Right renal cortex interstitium (tissue), 3 donors: ENCODE results near the gene BCAS1. TPM values are rescaled to one million over a fixed set of nuclear protein-coding genes. Genes with fewer than 3 reads are reported as not detected.

ENCODE experiments used
- DNase-seq, 3 donors: peaks; one replicate each; pipeline ENCODE4 v3.0.0-alpha.2; 2013; ENCODE audit warnings: low read depth in 3 of 3, low spot score in 2 of 3
- polyA plus RNA-seq, 3 donors: library from polyadenylated mRNA; unstranded; fragments of 120-200 nt; gene quantifications; one replicate each; pipeline ENCODE4 v1.2.1, GENCODE V29; 2013; ENCODE audit not compliant: insufficient read length in 3 of 3

Gene BCAS1
- polyA plus RNA-seq, 3 donors: 2.1 to 3.3 (median 3.3) TPM

DNA sequence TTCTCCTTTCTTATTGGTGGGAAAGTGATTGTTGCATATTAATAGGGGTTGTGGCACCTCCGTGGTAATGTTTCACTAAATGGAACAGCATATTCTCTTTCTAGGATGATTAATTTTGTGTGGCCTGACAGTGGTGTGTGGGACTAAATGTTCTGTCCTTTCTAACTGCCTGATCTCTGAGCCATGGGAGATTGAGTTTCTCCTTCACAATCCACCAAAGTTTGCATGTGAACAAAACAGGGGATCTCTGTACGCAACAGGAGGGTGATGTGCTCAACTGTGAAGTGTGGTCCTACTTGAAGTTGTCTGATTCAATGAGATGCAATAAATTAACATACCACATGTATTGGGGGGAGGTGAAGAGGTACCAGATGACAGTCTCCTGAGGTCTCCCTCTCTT is 19.3 kb downstream of the BCAS1 start:
- no peak for DNase-seq

DNA sequence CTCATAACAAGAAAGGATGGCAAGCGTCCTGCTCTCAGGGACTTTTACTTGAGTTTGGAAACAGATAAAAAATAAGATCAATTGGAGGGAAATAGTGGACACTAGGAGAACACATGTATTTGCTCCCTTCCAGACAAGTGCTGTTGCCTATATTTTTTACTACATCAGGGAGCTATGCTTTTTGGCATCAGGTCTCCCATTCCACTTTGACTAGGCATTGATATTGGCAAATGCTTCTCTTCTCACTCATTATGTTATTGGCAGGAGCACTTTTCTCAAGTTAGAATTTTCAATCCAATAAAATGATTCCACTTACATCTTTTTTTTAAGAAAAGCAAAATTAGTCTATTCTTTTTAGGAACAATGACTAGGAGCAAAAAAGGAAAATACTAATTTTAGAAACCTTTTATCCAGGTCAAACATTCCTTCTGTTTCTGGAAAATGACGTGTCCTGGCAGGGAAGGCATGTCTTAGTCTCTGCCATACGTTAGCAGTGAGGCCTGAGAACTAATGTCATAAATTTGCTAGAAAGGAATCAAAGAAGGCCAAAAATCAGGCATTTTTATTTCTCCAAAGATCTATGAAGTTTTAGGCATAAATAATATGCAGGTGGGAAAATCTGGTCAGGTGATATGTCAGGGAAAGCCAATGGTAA is 21.4 kb downstream of the BCAS1 start:
- no peak for DNase-seq

DNA sequence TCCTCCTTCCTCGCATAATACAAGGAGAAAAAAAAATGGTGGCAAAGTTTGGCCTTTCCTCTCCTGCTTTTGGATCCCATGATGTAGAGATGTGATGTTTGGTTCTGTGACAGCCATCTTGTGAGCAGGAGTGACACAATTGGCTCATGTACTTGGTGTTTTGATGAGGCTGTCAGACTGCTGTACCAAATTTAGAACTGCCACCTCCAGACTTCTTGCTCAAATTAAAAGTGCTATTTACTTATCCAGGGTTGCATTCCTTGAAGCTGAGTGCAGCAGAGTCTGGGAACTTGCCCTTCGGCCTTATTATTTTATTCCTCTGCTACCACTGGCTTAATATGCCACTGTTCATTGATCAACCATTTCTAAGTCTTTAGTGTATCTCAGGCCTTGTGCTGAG is 21.9 kb downstream of the BCAS1 start:
- no peak for DNase-seq

DNA sequence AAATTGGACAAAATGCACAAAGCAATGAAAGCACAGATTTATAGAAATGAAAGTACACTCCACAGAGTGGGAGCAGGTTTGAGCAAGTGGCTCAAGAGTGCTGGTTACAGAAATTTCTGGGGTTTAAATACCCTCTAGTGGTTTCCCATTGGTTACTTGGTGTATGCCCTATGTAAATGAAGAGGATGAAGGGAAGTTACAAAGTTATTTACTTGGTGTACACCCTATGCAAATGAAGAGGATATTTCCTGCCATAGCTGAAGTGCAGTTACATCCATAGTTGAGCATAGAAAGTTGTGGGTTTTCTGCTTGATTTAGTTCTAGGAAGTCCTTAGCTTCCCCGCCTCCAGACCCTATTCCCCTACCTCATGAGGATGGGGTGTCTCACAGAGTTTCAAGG is 22.7 kb downstream of the BCAS1 start:
- no peak for DNase-seq

DNA sequence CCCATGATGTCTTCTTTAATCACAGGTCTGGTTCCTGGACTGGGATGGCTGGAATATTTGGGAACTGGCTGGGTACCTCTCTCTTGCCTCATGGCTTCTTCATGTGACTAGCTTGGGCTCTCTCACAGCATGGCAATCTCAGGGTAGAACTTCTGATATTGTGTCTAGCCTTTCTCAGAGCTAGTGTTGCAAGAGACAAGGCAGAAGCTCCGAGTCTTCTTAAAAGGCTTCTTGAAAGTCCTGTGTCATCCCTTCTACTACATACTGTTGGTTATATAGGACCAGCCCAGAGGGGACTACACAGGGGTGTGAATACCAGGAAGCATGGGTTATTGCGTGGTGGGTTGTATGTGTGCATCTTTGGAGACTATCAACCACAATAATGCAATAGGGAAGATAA is 23.3 kb downstream of the BCAS1 start:
- no peak for DNase-seq

DNA sequence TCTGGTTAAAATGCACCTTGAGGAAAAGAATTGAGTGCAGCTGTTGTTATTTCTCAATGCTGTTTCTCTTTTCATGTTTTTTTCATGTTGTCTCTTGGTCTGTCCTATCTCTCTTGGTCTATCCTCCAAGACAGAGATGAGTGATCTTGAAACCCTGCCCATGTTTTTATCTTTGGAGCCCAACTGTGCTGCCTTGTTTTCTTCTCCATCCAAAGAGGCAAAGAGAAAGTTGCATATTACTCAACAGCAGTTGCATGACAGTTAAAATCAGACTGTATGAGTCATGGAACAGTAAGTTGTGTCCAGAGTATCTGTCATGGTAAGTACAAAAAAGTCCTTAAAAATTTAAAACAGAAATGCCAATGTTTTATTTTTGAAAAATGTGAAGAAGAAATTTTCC is 26.2 kb downstream of the BCAS1 start:
- DNase-seq: no peak

DNA sequence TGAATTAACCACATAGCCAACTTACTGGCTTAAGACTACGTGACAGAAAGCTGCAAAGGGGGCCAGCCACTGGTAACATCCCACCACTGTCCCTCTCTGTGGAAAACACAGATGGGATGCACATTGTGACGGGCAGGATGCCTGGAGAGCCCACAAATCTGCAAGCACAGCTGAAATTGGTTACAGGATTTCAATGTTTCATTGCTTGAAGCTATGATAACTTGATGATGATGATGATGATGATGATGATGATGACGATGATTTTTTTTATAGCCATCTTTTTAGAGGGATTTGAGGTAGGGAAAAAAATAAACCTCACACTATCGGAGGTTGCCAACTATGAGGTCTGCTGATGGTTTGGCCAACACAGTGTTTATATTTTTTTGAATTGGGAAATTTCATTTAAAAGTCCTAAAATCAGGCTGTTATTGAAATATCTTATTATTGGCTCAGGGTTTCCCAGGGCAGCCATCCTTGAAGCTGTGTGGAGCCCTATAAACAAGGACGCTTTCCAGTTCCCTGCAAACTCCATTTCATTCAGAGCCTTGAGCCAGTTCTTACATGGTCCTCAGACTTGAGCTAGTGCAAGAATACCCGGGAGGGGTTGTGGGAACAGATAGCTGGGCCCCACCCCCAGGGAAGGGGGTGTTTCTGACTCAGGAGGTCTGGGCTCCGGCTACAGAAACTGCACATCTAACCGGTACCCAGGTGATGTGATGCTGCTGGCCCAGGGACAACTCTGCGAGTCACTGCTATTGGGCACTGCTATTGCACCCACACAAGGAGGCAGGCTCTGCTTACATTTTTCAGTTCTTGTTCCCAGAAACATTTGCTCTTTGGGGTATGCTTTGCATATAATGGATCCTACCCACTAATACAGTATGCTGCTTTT is 27.1 kb downstream of the BCAS1 start:
- no peak for DNase-seq

DNA sequence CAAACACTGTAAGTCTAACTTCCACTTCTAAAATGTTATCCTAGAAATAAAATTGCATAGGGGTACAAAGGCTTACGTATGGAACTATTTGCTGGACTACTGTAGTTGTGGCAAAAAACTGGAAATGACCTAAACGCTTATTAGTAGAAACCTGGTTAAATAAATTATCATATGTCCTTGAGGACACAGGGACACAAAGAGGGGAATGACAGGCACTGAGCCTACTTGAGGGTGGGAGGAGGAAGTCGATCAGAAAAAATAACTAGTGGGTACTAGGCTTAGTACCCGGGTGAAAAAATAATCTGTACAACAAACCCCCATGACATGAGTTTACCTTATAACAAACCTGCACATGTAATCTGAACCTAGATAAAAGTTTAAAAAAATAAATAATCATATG is 28.4 kb downstream of the BCAS1 start:
- DNase-seq: no peak

DNA sequence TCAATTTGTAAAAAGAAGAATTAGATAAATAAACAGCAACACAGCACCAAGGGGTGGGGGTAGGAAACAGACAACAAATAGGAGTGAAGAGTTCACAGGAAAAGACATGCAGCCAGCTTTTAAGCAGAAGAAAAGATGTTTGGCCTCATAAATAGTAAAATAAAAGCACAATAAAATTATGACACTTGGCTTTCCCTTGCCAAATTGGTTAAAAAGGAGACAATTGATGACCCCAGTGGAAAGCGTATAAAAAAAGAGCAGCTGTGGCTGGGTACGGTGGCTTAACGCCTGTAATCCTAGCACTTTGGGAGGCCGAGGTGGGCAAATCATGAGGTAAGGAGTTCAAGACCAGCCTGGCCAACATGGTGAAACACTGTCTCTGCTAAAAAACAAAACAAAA is 29.1 kb downstream of the BCAS1 start:
- no peak for DNase-seq

DNA sequence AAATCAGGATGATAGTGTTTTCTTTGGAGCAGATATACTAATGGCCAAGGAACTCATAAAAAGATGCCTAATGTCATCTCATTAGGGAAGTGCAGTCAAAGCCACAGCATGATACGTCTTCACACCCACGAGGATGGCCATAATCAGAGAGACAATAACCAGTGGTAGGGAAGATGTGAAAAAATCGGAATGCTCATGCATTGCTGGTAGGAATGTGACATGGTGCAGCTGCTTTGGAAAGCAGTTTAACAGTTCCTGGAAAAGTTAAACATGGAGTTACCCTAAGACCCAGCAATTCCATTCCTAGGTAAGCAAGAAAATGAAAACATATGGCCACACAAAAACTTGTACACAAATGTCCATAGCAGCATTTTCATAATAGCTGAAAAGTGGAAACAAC is 29.9 kb downstream of the BCAS1 start:
- DNase-seq: no peak

DNA sequence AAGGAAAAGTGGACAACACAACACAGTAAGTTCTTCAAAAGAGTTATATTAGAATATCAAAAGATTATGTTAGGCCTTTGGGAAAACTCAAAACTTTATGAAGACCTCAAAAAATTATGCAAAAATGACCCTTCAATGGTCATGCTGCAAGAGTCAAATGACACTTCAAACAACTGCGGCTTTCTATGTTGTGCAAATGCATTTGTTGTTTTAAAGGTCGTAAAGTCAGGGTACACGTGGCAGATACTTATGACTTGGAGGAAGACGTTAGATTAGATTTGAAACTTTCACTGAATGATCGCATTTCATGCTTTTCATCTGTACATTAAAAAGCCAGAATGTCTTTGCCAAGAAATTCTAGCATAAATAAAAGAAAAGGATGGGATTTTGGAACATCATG is 31.4 kb downstream of the BCAS1 start:
- no peak for DNase-seq

DNA sequence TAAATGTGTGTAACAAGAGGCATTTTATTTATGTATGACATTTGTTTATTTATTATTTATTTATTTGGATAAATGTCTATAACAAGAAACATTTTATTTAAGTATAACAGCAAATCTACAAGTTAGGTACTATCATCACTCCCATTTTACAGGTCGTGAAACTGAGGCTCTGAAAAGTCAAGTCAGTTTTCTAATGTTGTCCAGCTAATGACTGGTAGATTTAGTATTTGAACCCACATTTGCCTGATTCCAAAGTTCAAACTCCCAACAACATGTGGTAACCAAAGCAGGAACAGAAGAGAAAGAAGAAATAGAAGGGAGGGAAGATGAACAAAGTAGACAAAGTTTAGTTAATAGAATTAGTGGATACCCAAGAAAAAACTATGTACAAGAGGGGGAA is 32.9 kb downstream of the BCAS1 start:
- no peak for DNase-seq

DNA sequence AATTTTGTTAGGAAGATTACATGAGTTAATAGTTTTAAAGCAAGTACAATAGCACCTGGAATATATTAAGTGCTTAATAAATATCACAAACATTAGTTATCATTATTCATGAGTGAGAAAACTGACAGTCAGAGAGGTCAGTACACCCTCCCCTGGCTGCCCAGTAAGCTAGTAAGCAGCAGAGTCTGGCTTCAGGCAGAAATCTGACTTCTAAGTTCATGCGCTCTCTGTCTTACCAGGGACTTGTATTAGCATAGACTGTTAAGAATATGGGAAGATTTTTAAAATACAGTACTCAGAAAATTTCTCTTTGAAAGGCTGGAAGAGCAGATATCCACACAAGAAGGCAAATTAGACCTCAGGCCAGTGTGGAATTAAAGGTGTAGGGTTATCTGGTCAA is 40.8 kb downstream of the BCAS1 start:
- no peak for DNase-seq

DNA sequence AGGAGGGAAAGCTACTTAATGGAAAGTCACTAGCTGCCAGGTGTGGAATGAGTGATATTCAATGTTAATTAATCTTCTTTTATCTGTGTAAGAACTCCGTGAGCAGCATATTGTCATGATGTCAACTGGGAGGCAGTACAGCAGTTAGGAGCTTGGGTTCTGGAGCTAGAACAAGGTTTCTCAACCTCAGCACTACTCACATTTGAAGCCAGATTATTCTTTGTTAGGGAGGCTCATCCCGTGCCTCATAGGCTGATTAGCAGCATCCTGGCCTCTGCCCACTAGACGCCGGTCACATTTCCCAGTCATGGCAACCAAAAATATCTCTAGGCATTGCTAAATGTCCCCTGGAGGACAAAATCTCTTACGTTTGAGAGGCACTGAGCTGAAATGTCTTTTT is 41.2 kb downstream of the BCAS1 start:
- DNase-seq: no peak

DNA sequence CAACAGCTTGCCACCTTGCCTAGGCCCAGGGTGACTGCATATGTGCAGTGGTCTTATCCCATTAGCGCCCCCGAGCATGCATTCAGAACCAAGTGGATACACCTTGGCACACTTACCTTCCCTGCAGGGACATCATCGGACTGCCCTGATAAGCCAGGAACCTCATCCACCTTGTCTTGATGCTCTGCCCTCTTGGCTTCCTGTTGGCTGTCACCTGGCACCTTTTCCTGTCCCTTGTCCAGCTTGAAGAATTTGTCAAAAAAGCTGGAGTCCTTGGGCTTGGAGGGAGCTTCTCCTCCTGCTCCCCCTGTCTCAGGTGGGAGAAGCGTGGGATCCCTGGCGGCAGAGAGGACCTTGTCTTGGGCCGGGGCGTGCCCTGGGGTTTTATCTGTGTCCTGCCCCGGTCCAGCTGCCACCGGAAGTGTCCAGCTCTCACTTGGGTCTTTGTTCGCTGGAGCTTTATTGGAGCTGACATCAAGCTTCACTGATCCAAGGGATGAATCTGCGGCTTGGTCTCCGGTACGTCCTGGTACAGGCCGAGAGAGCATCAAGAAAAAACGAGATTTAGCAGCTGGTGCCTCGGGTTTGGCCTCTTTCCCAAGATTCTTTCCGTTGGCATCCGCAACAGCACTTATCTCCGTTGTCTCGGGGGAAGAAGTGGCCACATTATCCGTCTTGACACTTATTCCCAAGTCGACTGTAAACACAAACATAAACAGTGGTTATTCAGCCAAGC is 42.0 kb downstream of the BCAS1 start:
- no peak for DNase-seq

DNA sequence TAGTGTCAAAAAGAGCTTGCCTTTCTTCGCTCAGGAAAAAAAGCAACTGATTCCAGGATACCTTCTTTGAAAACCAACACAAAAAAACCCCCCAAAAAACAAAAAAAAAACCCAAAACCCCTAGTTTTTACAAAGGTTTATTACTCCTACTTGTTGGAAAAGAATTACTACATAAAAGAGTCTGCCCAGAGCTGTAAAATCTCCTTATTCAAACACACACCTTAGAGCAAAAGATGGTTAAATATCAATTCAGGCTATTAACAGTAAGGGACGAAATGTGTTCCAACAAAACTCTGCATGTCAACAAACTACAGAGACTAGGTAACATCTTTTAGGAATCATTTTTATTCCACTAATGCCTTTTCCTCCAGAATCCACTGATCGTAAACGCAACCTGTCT is 42.7 kb downstream of the BCAS1 start:
- no peak for DNase-seq

DNA sequence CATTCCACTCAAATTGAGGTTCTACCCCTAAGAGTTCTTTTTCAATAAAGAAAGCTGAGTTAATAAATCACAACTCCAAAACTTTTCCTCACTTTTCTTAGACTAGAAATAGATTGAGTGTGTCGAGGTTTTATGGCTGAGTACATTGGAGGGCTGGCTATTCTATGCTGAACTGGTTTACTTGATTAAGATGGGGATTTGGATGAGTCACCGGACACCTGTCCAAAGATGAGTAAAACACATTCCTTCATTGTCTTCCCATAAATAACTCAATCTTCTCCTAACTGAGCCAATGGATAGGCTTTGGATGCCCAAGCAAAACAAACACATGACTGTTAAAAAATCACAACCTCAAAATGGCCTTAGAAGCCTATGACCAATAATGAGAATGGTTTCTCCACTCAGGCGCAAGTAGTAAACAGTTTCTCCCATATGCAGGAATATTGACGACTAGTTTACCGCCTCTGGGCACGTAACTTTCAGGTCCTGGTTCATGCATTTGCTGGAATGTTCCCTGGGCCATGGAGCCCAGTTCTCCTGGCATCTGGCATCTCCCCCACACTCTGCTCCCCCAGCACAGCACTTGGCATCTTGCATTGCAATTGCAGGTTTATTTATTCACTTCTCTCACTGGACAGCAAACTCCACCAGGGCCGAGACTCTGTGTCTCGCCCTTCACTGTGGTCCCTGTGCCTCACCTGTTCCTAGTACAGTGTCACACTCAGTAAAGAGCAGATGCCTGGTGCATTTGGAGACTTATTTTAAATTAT is 43.9 kb downstream of the BCAS1 start:
- DNase-seq: no peak

DNA sequence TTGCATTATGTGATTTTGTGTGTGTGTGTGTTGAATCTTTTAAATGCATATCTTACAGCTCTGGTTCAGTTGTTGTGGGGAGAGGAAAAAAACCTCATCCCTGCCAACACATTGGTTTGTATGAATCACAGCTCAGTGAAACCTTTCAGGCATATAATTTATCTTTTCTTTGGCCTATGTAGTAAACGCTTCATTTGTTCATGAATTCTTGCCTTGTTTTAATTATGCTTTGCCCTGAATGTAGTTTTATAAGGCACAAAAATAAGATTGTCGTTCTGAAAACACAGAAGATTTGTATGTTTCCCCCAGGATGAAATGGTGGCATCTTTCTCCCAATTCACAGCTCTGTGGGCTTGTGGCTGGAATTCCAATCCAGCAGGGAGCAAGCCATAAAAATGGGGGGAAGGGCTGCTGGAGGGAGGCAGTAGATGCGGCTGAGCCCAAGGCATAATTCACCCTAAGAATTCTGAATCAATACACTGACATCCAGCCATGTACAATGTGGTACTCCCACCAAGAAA is 45.1 kb downstream of the BCAS1 start:
- no peak for DNase-seq

DNA sequence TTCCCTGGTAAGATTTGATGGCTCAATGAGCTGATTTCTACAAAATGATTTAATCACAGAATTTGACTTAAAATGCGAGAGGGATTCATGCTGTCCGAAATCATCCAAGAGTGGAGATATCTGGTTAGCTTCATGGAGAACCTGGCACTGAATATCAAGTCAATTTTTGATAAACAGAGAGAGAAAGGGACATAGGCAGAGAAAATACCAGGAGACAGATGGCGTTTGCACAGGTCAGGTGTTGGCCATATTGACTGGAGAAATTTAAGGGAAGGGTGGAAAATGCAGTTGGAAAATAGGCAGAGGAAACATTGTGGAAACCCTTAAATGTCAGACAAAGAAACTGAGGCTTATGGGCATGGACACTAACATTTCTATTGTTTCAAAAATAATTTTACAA is 47.0 kb downstream of the BCAS1 start:
- DNase-seq: no peak

DNA sequence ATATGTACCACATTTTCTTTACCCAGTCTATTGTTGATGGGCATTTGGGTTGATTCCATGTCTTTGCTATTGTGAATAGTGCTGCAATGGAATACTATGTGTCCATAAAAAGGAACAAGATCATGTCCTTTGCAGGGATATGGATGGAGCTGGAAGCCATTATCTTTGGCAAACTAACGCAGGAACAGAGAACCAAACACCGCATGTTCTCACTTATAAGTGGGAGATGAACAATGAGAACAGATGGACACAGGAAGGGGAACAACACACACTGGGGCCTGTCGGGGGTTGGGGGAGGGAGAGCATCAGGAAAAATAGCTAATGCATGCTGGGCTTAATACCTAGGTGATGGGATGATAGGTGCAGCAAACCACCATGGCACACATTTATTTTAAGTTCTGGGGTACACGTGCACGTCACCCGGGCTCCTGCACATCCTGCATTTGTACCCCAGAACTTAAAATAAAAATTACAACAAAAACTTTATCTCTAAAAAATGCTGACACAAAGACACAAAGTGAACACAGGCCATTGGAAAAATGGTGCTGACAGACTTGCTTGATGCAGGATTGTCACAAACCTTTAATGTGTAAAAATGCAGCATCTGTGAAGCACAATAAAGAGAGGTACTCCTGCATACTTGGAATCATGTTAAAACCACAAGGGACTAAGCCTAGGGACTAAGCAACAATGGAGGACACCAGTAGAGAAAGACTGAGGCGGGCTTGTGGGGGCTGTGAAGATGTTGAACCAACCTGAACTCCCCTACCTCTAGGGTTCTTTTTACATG is 48.8 kb downstream of the BCAS1 start:
- DNase-seq: no peak
